GM23338 (cell line): Measurements from ENCODE around the gene MAP1B. TPM values are rescaled to one million over a fixed set of nuclear protein-coding genes. Genes with fewer than 3 reads are reported as not detected.

ENCODE experiments used
- ATAC-seq: fragments of 200-7000 bp; cut with Tn5 transposase; 3 replicates; pipeline ENCODE4 v1.9.1; 2020
- DNase-seq: peaks from one replicate; pipeline ENCODE4 v3.0.0-alpha.2; 2015; ENCODE audit warnings: low spot score
- H2AFZ ChIP-seq: fragments of 200-600 bp; sonication (generic); 2 replicates; pipeline ENCODE4 v1.8.0; 2016; ENCODE audit warnings: antibody characterized with exemption, mild to moderate bottlenecking, moderate library complexity
- H3F3A ChIP-seq: fragments of 200-600 bp; sonication (generic); replicated peaks from 2 replicates; pipeline ENCODE4 v1.8.0; 2017; ENCODE audit warnings: antibody characterized with exemption, mixed run types, low read depth
- H3K27ac ChIP-seq: fragments of 200-600 bp; sonication (generic); 2 replicates; pipeline ENCODE4 v1.6.1; 2016; ENCODE audit warnings: low read depth
- H3K27me3 ChIP-seq: fragments of 200-600 bp; sonication (generic); 2 replicates; pipeline ENCODE4 v1.8.0; 2016; ENCODE audit warnings: mild to moderate bottlenecking, mixed run types, moderate library complexity; ENCODE audit not compliant: insufficient read depth
- H3K36me3 ChIP-seq: fragments of 200-600 bp; sonication (generic); 2 replicates; pipeline ENCODE4 v1.8.0; 2016; ENCODE audit warnings: mild to moderate bottlenecking; ENCODE audit not compliant: insufficient read depth
- H3K4me1 ChIP-seq: fragments of 200-600 bp; sonication (generic); 2 replicates; pipeline ENCODE4 v1.8.0; 2016; ENCODE audit warnings: mild to moderate bottlenecking, moderate library complexity; ENCODE audit not compliant: insufficient read depth
- H3K4me2 ChIP-seq: fragments of 200-600 bp; sonication (generic); 2 replicates; pipeline ENCODE4 v1.7.1; 2017; ENCODE audit warnings: mixed run types
- H3K4me3 ChIP-seq: fragments of 200-600 bp; sonication (generic); 2 replicates; pipeline ENCODE4 v1.6.1; 2016; ENCODE audit warnings: mixed run types
- H3K79me2 ChIP-seq: fragments of 200-600 bp; sonication (generic); replicated peaks from 2 replicates; pipeline ENCODE4 v1.8.0; 2017; ENCODE audit warnings: mild to moderate bottlenecking; ENCODE audit not compliant: insufficient read depth
- H3K9me2 ChIP-seq: fragments of 200-600 bp; sonication (generic); 2 replicates; pipeline ENCODE4 v1.8.0; 2017; ENCODE audit not compliant: insufficient read depth
- H4K20me1 ChIP-seq: fragments of 200-600 bp; sonication (generic); replicated peaks from 2 replicates; pipeline ENCODE4 v1.8.0; 2017; ENCODE audit warnings: mild to moderate bottlenecking; ENCODE audit not compliant: insufficient read depth
- H3K27ac Mint-ChIP-seq: 2 replicates; pipeline ENCODE4 v1.8.0; 2020; ENCODE audit warnings: inconsistent platforms, mild to moderate bottlenecking, moderate library complexity, mixed read lengths
- H3K27me3 Mint-ChIP-seq: 3 replicates; pipeline ENCODE4 v1.8.0; 2022; ENCODE audit warnings: low read depth, mild to moderate bottlenecking, moderate library complexity, mixed read lengths, inconsistent platforms; ENCODE audit not compliant: insufficient read depth, poor library complexity
- H3K36me3 Mint-ChIP-seq: 3 replicates; pipeline ENCODE4 v1.8.0; 2021; ENCODE audit warnings: low read depth, mild to moderate bottlenecking, inconsistent platforms, moderate library complexity, mixed read lengths
- H3K4me1 Mint-ChIP-seq: 3 replicates; pipeline ENCODE4 v1.8.0; 2020; ENCODE audit warnings: mild to moderate bottlenecking, inconsistent platforms, mixed read lengths
- H3K4me3 Mint-ChIP-seq: 3 replicates; pipeline ENCODE4 v1.8.0; 2021; ENCODE audit warnings: moderate library complexity, mild to moderate bottlenecking, inconsistent platforms, mixed read lengths
- H3K9me3 Mint-ChIP-seq: 3 replicates; pipeline ENCODE4 v1.8.0; 2020; ENCODE audit warnings: moderate library complexity, mild to moderate bottlenecking, inconsistent platforms, mixed read lengths
- EZH2 ChIP-seq: fragments of 200-600 bp; sonication (generic); IDR thresholded peaks from one replicate; pipeline ENCODE4 v1.8.0; 2017; ENCODE audit warnings: antibody characterized with exemption, mild to moderate bottlenecking, low read depth; ENCODE audit not compliant: unreplicated experiment
- EZH2phosphoT487 ChIP-seq: fragments of 200-600 bp; sonication (generic); IDR thresholded peaks from one replicate; pipeline ENCODE4 v1.8.1; 2018; ENCODE audit warnings: antibody characterized with exemption; ENCODE audit not compliant: unreplicated experiment
- NANOG ChIP-seq: IDR thresholded peaks from 2 replicates; pipeline ENCODE4 v1.6.1; 2016; ENCODE audit warnings: antibody characterized with exemption, borderline replicate concordance
- POLR2AphosphoS5 ChIP-seq: IDR thresholded peaks from 2 replicates; pipeline ENCODE4 v1.6.1; 2016; ENCODE audit warnings: antibody characterized with exemption, low read depth
- STAT1 ChIP-seq: IDR thresholded peaks from one replicate; pipeline ENCODE4 v1.6.1; 2016; ENCODE audit warnings: antibody characterized with exemption; ENCODE audit not compliant: unreplicated experiment
- polyA plus RNA-seq: library from polyadenylated mRNA; unstranded; fragments of >200 nt; fragmentation: Nextera tagmentation; extraction: Ambion mirVana; gene quantifications from 2 replicates; pipeline ENCODE4 v1.2.1, GENCODE V29; 2016
- total RNA-seq: library from RNA; depleted of rRNA; stranded (reverse); fragments of >200 nt; shearing (Covaris generic); gene quantifications from 2 replicates; pipeline ENCODE4 v1.2.3, GENCODE V29; 2014
- TF ChIP-seq, protein P1 (sequence below): IDR thresholded peaks from one replicate; pipeline ENCODE4 v1.6.1; 2018; ENCODE audit warnings: antibody characterized with exemption; ENCODE audit not compliant: unreplicated experiment
- TF ChIP-seq, protein P2 (sequence below): fragments of 250-450 bp; sonication (Bioruptor Pico); IDR thresholded peaks from 2 replicates; pipeline ENCODE4 v1.5.0; 2020; ENCODE audit warnings: mild to moderate bottlenecking, moderate library complexity

MAP1B gene
- total and polyA plus RNA-seq, 2 experiments from 2014 or later = 148 to 263 TPM

DNA sequence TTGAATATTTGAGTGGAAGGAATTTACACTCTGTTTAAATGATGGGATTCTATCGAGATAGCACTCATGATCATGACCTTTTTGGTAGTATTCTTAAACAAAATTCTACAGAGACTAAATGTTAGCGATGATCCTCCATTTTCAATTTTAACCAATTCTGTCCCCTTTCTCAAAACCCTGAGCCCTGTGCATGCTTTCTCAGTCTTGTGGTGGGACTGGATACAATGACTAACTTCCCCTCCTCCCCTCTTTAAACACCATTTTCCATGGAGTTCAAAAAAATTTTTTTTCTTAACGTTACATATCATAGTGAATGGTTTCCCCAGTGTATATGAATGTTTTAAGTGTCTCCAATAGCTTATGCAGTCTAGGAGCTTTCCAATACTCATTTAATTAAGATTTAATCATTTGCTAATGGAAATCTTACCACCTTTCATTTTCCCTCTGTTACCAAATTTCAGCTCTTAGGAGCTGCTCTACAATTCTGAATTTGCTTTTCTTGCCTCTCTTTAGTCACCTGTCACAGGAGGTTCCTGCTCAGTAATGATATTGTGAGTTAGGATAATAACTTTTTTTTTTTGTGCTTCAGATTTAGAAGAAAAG is 101.2 kb downstream of the MAP1B start (continued):
- TF ChIP-seq, protein P1, sequence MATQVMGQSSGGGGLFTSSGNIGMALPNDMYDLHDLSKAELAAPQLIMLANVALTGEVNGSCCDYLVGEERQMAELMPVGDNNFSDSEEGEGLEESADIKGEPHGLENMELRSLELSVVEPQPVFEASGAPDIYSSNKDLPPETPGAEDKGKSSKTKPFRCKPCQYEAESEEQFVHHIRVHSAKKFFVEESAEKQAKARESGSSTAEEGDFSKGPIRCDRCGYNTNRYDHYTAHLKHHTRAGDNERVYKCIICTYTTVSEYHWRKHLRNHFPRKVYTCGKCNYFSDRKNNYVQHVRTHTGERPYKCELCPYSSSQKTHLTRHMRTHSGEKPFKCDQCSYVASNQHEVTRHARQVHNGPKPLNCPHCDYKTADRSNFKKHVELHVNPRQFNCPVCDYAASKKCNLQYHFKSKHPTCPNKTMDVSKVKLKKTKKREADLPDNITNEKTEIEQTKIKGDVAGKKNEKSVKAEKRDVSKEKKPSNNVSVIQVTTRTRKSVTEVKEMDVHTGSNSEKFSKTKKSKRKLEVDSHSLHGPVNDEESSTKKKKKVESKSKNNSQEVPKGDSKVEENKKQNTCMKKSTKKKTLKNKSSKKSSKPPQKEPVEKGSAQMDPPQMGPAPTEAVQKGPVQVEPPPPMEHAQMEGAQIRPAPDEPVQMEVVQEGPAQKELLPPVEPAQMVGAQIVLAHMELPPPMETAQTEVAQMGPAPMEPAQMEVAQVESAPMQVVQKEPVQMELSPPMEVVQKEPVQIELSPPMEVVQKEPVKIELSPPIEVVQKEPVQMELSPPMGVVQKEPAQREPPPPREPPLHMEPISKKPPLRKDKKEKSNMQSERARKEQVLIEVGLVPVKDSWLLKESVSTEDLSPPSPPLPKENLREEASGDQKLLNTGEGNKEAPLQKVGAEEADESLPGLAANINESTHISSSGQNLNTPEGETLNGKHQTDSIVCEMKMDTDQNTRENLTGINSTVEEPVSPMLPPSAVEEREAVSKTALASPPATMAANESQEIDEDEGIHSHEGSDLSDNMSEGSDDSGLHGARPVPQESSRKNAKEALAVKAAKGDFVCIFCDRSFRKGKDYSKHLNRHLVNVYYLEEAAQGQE = no peak
- no peak for TF ChIP-seq EZH2

DNA sequence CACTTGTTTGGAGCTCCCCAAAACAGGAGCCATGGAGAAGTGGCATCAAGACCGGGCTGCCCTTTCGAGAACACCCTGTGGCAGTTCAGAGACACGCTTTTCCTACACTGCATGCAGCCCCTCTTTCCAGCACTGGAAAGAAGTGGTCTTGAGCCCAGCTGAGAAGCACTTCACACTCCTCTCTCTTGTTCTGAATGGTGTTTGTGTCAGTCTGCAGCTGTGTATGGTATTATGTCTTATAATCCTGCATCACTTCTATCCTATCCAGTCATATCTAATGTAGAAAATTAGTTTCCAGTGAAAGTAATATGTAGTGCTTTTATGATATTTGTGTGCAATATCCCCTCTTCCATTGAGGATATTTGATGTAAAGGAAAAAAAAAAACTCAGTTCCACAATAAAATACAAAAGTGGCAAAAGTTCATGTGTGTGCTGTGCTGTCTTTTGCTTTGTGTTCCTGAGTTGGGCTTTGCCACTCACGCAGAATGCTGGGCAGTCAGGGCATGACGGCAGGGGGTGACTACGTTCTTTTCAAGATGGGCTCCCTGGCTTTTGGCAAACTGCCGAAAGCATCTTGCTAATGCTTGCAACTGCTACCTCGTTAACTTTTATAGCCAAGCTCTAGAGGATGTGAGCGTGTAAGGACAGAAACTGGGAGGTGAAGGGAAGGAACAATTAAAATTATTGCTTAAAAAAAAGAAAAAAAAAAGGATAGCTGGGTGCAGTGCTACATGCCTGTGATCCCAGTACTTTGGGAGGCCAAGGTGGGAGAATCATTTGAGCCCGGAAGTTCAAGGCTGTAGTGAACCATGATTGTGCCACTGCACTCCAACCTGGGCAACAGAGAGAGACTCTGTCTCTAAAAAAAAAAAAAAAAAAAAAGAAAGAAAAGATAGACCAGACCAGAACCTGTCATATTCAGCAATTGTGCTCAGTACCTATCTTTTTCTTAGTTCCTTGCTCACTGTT is 102.2 kb downstream of the MAP1B start:
- peak; percentile 45 for DNase-seq
- Mint-ChIP-seq H3K9me3 (no peaks in the 10 kb centered on the region; the same call in 2 of the 3 replicates), H3K4me3 (no peak overlapping the region; the same call in 2 of the 3 replicates)
- TF ChIP-seq, protein P2, sequence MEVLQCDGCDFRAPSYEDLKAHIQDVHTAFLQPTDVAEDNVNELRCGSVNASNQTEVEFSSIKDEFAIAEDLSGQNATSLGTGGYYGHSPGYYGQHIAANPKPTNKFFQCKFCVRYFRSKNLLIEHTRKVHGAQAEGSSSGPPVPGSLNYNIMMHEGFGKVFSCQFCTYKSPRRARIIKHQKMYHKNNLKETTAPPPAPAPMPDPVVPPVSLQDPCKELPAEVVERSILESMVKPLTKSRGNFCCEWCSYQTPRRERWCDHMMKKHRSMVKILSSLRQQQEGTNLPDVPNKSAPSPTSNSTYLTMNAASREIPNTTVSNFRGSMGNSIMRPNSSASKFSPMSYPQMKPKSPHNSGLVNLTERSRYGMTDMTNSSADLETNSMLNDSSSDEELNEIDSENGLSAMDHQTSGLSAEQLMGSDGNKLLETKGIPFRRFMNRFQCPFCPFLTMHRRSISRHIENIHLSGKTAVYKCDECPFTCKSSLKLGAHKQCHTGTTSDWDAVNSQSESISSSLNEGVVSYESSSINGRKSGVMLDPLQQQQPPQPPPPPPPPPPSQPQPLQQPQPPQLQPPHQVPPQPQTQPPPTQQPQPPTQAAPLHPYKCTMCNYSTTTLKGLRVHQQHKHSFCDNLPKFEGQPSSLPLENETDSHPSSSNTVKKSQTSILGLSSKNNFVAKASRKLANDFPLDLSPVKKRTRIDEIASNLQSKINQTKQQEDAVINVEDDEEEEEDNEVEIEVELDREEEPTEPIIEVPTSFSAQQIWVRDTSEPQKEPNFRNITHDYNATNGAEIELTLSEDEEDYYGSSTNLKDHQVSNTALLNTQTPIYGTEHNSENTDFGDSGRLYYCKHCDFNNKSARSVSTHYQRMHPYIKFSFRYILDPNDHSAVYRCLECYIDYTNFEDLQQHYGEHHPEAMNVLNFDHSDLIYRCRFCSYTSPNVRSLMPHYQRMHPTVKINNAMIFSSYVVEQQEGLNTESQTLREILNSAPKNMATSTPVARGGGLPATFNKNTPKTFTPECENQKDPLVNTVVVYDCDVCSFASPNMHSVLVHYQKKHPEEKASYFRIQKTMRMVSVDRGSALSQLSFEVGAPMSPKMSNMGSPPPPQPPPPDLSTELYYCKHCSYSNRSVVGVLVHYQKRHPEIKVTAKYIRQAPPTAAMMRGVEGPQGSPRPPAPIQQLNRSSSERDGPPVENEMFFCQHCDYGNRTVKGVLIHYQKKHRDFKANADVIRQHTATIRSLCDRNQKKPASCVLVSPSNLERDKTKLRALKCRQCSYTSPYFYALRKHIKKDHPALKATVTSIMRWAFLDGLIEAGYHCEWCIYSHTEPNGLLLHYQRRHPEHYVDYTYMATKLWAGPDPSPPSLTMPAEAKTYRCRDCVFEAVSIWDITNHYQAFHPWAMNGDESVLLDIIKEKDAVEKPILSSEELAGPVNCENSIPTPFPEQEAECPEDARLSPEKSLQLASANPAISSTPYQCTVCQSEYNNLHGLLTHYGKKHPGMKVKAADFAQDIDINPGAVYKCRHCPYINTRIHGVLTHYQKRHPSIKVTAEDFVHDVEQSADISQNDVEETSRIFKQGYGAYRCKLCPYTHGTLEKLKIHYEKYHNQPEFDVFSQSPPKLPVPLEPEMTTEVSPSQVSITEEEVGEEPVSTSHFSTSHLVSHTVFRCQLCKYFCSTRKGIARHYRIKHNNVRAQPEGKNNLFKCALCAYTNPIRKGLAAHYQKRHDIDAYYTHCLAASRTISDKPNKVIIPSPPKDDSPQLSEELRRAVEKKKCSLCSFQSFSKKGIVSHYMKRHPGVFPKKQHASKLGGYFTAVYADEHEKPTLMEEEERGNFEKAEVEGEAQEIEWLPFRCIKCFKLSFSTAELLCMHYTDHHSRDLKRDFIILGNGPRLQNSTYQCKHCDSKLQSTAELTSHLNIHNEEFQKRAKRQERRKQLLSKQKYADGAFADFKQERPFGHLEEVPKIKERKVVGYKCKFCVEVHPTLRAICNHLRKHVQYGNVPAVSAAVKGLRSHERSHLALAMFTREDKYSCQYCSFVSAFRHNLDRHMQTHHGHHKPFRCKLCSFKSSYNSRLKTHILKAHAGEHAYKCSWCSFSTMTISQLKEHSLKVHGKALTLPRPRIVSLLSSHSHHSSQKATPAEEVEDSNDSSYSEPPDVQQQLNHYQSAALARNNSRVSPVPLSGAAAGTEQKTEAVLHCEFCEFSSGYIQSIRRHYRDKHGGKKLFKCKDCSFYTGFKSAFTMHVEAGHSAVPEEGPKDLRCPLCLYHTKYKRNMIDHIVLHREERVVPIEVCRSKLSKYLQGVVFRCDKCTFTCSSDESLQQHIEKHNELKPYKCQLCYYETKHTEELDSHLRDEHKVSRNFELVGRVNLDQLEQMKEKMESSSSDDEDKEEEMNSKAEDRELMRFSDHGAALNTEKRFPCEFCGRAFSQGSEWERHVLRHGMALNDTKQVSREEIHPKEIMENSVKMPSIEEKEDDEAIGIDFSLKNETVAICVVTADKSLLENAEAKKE (CRISPR knock-in tag) = no peak
- TF ChIP-seq, protein P1 = no peak
- TF ChIP-seq NANOG (no peak), POLR2AphosphoS5 (no peak), EZH2phosphoT487 (no peak), EZH2 (no peak), STAT1 (no peak)

More for the DNA sequence above, 102.2 kb downstream of the MAP1B start:
- Histone ChIP-seq H3K36me3 (peaks cover 15% of the 10 kb centered on the region), H4K20me1 (no peaks in the 10 kb centered on the region), H3K4me3 (no peak overlapping the region), H3F3A (no peaks in the 10 kb centered on the region), H3K79me2 (no peaks in the 10 kb centered on the region), H3K27me3 (no peaks in the 10 kb centered on the region), H2AFZ (no peak overlapping the region), H3K9me2 (no peaks in the 10 kb centered on the region), H3K4me2 (no peak overlapping the region; the same call in 1 of the 2 replicates), H3K27ac (no peak overlapping the region), H3K4me1 (peaks cover 12% of the 10 kb centered on the region)
- no peak overlapping the region for H3K27ac Mint-ChIP-seq
- H3K36me3 Mint-ChIP-seq = peaks cover 29% of the 10 kb centered on the region
- peak; percentile 50 for ATAC-seq
- H3K4me1 Mint-ChIP-seq = peaks cover 36% of the 10 kb centered on the region
- peaks cover 3% of the 10 kb centered on the region for H3K27me3 Mint-ChIP-seq
